ENCODE data around the gene PTPRN2. TPM values are rescaled to one million over a fixed set of nuclear protein-coding genes. Genes with fewer than 3 reads are reported as not detected.

PTPRN2 gene
- total RNA-seq, 1 experiment from 2014 or later, result 1.1 TPM

DNA sequence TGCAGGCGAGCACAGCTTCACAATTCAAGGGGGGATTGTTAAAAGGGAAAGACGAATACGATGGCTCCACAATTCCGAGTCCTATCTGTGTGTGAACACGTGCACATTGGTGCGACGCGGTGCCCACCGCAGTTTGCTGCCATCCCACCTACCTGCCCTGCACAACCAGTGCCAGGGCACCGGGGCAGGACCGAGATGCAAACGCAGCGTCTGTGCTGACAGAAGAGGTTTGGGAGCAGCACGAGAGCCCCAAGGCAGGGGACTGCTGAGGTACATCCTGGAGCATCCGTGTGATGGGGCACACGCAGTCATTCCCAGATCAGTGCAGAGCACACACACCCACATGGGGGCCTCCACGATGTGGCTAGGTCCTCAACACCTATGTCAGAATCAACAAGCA lies 1029.6 kb downstream of the PTPRN2 start:
- POLR2A ChIA-PET, result no interaction called here
- Histone ChIP-seq H3K9me3 (ENCODE audit: control insufficient read depth, insufficient read depth, low read depth, low read length) (no peaks in the 10 kb centered on the region), H3K27ac (ENCODE audit: low read length) (no peak overlapping the region), H3K36me3 (ENCODE audit: control insufficient read depth, insufficient read depth, low read length) (no peaks in the 10 kb centered on the region), H3K27me3 (ENCODE audit: control insufficient read depth, insufficient read depth, low read length) (no peaks in the 10 kb centered on the region), H3K4me3 (ENCODE audit: low read depth in 2 of 2, low read length in 2 of 2) (no peak overlapping the region), H3K4me1 (ENCODE audit: control insufficient read depth, insufficient read depth, low read length) (no peaks in the 10 kb centered on the region)
- no peak for DNase-seq (ENCODE audit: low read depth, low spot score)
- intact Hi-C loops (cut with micrococcal nuclease; ENCODE audit: unreplicated experiment), result no loop called here
- ATAC-seq, result no peak
- CTCF ChIA-PET, result no interaction called here
- no TSS peak for BruUV-seq (replicated peaks)
- no peak for TF ChIP-seq SIN3A (IDR thresholded peaks at IDR 0.05; ENCODE audit: borderline replicate concordance, insufficient read depth, low read depth, low read length)
- TF ChIP-seq POLR2AphosphoS5 (IDR thresholded peaks at IDR 0.05; ENCODE audit: low read depth, low read length), result no peak
- no peak for TF ChIP-seq TCF7L2 (IDR thresholded peaks at IDR 0.05; ENCODE audit: low read depth, low read length)
- TF ChIP-seq, protein P1, sequence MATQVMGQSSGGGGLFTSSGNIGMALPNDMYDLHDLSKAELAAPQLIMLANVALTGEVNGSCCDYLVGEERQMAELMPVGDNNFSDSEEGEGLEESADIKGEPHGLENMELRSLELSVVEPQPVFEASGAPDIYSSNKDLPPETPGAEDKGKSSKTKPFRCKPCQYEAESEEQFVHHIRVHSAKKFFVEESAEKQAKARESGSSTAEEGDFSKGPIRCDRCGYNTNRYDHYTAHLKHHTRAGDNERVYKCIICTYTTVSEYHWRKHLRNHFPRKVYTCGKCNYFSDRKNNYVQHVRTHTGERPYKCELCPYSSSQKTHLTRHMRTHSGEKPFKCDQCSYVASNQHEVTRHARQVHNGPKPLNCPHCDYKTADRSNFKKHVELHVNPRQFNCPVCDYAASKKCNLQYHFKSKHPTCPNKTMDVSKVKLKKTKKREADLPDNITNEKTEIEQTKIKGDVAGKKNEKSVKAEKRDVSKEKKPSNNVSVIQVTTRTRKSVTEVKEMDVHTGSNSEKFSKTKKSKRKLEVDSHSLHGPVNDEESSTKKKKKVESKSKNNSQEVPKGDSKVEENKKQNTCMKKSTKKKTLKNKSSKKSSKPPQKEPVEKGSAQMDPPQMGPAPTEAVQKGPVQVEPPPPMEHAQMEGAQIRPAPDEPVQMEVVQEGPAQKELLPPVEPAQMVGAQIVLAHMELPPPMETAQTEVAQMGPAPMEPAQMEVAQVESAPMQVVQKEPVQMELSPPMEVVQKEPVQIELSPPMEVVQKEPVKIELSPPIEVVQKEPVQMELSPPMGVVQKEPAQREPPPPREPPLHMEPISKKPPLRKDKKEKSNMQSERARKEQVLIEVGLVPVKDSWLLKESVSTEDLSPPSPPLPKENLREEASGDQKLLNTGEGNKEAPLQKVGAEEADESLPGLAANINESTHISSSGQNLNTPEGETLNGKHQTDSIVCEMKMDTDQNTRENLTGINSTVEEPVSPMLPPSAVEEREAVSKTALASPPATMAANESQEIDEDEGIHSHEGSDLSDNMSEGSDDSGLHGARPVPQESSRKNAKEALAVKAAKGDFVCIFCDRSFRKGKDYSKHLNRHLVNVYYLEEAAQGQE (IDR thresholded peaks at IDR 0.05; ENCODE audit: insufficient read depth in 1 of 2, low read depth in 2 of 2, low read length in 1 of 2), result no peak
- TF ChIP-seq, protein P2, sequence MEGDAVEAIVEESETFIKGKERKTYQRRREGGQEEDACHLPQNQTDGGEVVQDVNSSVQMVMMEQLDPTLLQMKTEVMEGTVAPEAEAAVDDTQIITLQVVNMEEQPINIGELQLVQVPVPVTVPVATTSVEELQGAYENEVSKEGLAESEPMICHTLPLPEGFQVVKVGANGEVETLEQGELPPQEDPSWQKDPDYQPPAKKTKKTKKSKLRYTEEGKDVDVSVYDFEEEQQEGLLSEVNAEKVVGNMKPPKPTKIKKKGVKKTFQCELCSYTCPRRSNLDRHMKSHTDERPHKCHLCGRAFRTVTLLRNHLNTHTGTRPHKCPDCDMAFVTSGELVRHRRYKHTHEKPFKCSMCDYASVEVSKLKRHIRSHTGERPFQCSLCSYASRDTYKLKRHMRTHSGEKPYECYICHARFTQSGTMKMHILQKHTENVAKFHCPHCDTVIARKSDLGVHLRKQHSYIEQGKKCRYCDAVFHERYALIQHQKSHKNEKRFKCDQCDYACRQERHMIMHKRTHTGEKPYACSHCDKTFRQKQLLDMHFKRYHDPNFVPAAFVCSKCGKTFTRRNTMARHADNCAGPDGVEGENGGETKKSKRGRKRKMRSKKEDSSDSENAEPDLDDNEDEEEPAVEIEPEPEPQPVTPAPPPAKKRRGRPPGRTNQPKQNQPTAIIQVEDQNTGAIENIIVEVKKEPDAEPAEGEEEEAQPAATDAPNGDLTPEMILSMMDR (IDR thresholded peaks at IDR 0.05), result no peak
- in situ Hi-C loops (cut with HindIII; ENCODE audit: low pct_unique_long_range_greater_than_20kb, low sequenced_read_pairs), result no loop called here

DNA sequence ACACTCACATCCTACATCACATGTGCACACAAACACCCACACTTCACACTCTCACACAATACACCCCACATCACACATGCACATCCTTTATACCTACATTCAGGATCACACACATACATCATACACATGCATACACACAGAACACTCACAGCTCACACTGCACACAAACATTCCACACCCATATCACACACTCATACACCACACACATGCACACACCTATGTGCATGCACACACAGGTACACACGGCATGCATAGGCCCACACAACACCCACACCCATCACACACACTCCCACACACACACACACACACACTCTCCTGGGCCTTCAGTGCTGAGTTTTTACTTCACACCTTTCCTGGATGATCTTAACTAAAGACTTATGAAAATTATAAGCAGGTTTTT lies 1030.4 kb downstream of the PTPRN2 start:
- ChIA-PET POLR2A (no interaction called here), CTCF (no interaction called here)
- Histone ChIP-seq H3K9me3 (ENCODE audit: control insufficient read depth, insufficient read depth, low read depth, low read length) (no peaks in the 10 kb centered on the region), H3K27ac (ENCODE audit: low read length) (no peak overlapping the region), H3K4me1 (ENCODE audit: control insufficient read depth, insufficient read depth, low read length) (no peaks in the 10 kb centered on the region), H3K27me3 (ENCODE audit: control insufficient read depth, insufficient read depth, low read length) (no peaks in the 10 kb centered on the region), H3K4me3 (ENCODE audit: low read depth in 2 of 2, low read length in 2 of 2) (no peak overlapping the region), H3K36me3 (ENCODE audit: control insufficient read depth, insufficient read depth, low read length) (no peaks in the 10 kb centered on the region)
- no TSS peak for BruUV-seq (replicated peaks)
- in situ Hi-C loops (cut with HindIII; ENCODE audit: low pct_unique_long_range_greater_than_20kb, low sequenced_read_pairs) (no loop called here), intact Hi-C loops (cut with micrococcal nuclease; ENCODE audit: unreplicated experiment) (no loop called here)
- TF ChIP-seq TCF7L2 (IDR thresholded peaks at IDR 0.05; ENCODE audit: low read depth, low read length), result no peak
- TF ChIP-seq POLR2AphosphoS5 (IDR thresholded peaks at IDR 0.05; ENCODE audit: low read depth, low read length), result no peak
- TF ChIP-seq, protein P1 (IDR thresholded peaks at IDR 0.05; ENCODE audit: insufficient read depth in 1 of 2, low read depth in 2 of 2, low read length in 1 of 2), result no peak
- TF ChIP-seq, protein P2 (IDR thresholded peaks at IDR 0.05), result no peak
- TF ChIP-seq SIN3A (IDR thresholded peaks at IDR 0.05; ENCODE audit: borderline replicate concordance, insufficient read depth, low read depth, low read length), result no peak
- no peak for ATAC-seq
- DNase-seq (ENCODE audit: low read depth, low spot score), result no peak
